ENCODE measurements around the gene SPATA1. TPM values are rescaled to one million over a fixed set of nuclear protein-coding genes. Genes with fewer than 3 reads are reported as not detected.
A peak's percentile ranks its signal among the peaks of the same experiment; 100 is the strongest.

SPATA1 gene
- polyA plus RNA-seq, 1 donor (not counting 4 experiments of a cell fraction or from before 2014, with no cell fraction given), result 0.25 TPM

GRCh38 chr1:84611091-84611490 is 104.9 kb downstream of the SPATA1 start:
- FAIRE-seq (no peak), DNase-seq (ENCODE audit: low read depth, low spot score) (no peak)
- Histone ChIP-seq H2AFZ (ENCODE audit: control insufficient read depth, low read length) (no peak overlapping the region), H3K79me2 (ENCODE audit: control insufficient read depth, insufficient read depth, low read length) (no peaks in the 10 kb centered on the region), H3K4me1 (ENCODE audit: control insufficient read depth, extremely low read depth, insufficient read depth, low read length) (no peaks in the 10 kb centered on the region), H3K27ac (ENCODE audit: control insufficient read depth, insufficient read depth, low read length) (no peak overlapping the region), H3K27me3 (ENCODE audit: control insufficient read depth, extremely low read depth, insufficient read depth, low read length) (no peaks in the 10 kb centered on the region), H4K20me1 (ENCODE audit: control insufficient read depth, extremely low read depth, insufficient read depth, low read length) (no peaks in the 10 kb centered on the region), H3K9me1 (ENCODE audit: control insufficient read depth, extremely low read depth, insufficient read depth, low read length) (no peaks in the 10 kb centered on the region), H3K36me3 (ENCODE audit: control insufficient read depth in 2 of 2, extremely low read depth in 1 of 2, insufficient read depth in 2 of 2, low read length in 2 of 2) (no peaks in the 10 kb centered on the region), H3K9ac (ENCODE audit: control insufficient read depth, extremely low read depth, insufficient read depth, low read length) (no peak overlapping the region), H3K4me2 (ENCODE audit: control insufficient read depth, extremely low read depth, insufficient read depth, low read depth, low read length) (no peak overlapping the region), H3K9me3 (ENCODE audit: control insufficient read depth, low read depth, low read length) (no peaks in the 10 kb centered on the region), H3K4me3 (ENCODE audit: control insufficient read depth in 2 of 3, extremely low read depth in 1 of 3, insufficient read depth in 2 of 3, low read depth in 1 of 3, low read length in 3 of 3) (no peak overlapping the region)
- dilution Hi-C loops (cut with MboI; ENCODE audit: extremely low pct_ligation_motif_present, low sequenced_read_pairs), result no loop called here
- TF ChIP-seq CTCF (optimal IDR thresholded peaks at IDR 0.05 in 1 of 3, IDR thresholded peaks at IDR 0.05 in 1 of 3, conservative IDR thresholded peaks at IDR 0.05 in 1 of 3; ENCODE audit: extremely low read depth in 1 of 3, insufficient read depth in 2 of 3, low read length in 3 of 3) (no peak), EZH2 (IDR thresholded peaks at IDR 0.05; ENCODE audit: low read length) (no peak)

DNA sequence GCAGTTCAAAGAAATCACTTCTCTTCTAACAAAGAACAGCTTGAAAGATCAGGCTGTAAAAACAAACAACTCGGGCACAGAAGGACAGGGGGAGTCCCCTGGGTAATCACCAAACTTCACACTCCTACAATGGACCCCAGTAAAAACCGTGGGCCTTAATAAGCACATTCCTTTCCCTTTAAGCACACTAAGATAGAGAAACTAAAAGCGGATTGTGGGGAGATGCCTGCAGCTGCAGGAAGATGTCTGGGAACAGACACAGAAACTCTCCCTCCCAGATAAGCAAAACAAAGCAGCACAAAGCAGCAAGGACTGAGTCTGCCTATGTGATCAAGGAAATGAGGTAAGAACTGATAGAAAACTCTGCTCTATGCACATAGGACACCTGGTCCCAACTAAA is 105.6 kb downstream of the SPATA1 start:
- Histone ChIP-seq H3K4me2 (ENCODE audit: control insufficient read depth, extremely low read depth, insufficient read depth, low read depth, low read length) (no peak overlapping the region), H4K20me1 (ENCODE audit: control insufficient read depth, extremely low read depth, insufficient read depth, low read length) (no peaks in the 10 kb centered on the region), H3K9ac (ENCODE audit: control insufficient read depth, extremely low read depth, insufficient read depth, low read length) (no peak overlapping the region), H3K79me2 (ENCODE audit: control insufficient read depth, insufficient read depth, low read length) (no peaks in the 10 kb centered on the region), H2AFZ (ENCODE audit: control insufficient read depth, low read length) (peak overlapping the region; percentile 31), H3K4me3 (ENCODE audit: control insufficient read depth in 2 of 3, extremely low read depth in 1 of 3, insufficient read depth in 2 of 3, low read depth in 1 of 3, low read length in 3 of 3) (no peak overlapping the region), H3K9me3 (ENCODE audit: control insufficient read depth, low read depth, low read length) (no peaks in the 10 kb centered on the region), H3K36me3 (ENCODE audit: control insufficient read depth in 2 of 2, extremely low read depth in 1 of 2, insufficient read depth in 2 of 2, low read length in 2 of 2) (no peaks in the 10 kb centered on the region), H3K27me3 (ENCODE audit: control insufficient read depth, extremely low read depth, insufficient read depth, low read length) (no peaks in the 10 kb centered on the region), H3K9me1 (ENCODE audit: control insufficient read depth, extremely low read depth, insufficient read depth, low read length) (no peaks in the 10 kb centered on the region), H3K27ac (ENCODE audit: control insufficient read depth, insufficient read depth, low read length) (no peak overlapping the region), H3K4me1 (ENCODE audit: control insufficient read depth, extremely low read depth, insufficient read depth, low read length) (no peaks in the 10 kb centered on the region)
- dilution Hi-C loops (cut with MboI; ENCODE audit: extremely low pct_ligation_motif_present, low sequenced_read_pairs), result no loop called here
- TF ChIP-seq CTCF (optimal IDR thresholded peaks at IDR 0.05 in 1 of 3, IDR thresholded peaks at IDR 0.05 in 1 of 3, conservative IDR thresholded peaks at IDR 0.05 in 1 of 3; ENCODE audit: extremely low read depth in 1 of 3, insufficient read depth in 2 of 3, low read length in 3 of 3) (no peak), EZH2 (IDR thresholded peaks at IDR 0.05; ENCODE audit: low read length) (no peak)
- DNase-seq (ENCODE audit: low read depth, low spot score), result no peak
- FAIRE-seq, result no peak

Measured in keratinocyte (primary cell).